GM12865 (cell line): ENCODE data around the gene C15orf61.

ENCODE experiments used
- DNase-seq: peaks from one replicate; pipeline ENCODE4 v3.0.0; 2010; ENCODE audit warnings: low read depth
- H3K4me3 ChIP-seq: 2 replicates; pipeline ENCODE4 v1.5.1; 2011; ENCODE audit warnings: mild to moderate bottlenecking, low read depth, low read length, control low read depth
- CTCF ChIP-seq: IDR thresholded peaks from 2 replicates; pipeline ENCODE4 v1.5.1; 2011; ENCODE audit warnings: low read length, control low read depth, low read depth, inconsistent platforms; ENCODE audit not compliant: insufficient read depth; ENCODE audit errors: missing control alignments

The C15orf61 gene

DNA sequence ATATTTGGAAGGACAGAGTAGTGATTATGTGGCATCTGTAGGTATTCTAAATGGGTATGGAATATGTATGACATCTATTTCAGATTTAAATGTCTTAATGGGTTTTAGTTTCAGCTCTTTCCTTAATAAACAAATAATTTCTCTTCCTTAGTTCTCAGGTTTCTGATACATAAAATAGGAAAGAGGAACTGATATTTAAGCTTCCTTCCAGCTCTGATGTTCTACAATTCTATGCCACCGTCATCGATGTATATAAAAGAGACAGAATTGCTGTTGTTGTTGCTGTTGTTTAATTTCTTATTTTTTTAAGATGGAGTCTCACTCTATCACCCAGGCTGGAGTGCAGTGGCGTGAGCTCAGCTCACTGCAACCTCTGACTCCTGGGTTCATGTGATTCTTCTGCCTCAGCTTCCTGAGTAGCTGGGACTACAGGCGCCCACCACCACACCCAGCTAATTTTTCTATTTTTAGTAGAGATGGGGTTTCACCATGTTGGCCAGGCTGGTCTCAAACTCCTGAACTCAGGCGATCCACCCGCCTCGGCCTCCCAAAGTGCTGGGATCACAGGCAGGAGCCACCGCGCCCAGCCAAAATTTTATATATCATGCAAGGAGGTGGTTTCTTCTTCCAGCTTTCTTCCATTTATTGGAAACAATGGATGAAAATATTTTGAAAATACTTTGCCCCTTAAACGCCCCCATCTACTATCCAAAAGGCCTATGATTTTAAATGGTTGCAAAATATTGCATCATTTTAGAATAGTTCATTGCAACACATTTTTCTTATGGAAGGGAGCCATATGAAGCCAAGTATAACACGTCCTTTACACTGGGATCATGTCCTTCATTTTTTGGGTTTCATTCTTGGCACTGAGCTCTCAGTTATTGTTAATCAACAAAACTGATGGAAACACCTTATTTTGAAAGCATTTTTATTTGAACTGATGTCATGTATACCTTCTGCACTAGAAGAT, 13.9 kb upstream of the C15orf61 start:
- DNase-seq = no peak
- no peak overlapping the region for H3K4me3 ChIP-seq
- TF ChIP-seq CTCF = no peak

DNA sequence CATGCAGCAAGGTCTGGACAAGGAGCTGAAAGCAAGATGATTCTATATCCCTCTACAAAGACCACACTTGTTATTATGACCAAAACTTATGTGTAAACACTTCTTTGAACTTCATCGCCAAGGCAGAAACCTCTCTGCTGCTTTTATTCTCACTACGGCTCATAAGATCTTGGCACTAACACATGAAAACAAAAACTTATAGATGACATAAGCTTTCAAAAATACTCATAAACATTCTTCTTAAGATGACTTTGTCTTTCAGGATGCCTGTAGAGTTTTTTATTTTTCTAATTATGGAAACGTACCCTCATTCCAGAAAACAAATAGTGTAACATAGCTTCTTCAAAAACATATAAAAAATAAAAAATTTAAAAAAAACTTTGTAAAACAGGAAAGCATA, 12.5 kb upstream of the C15orf61 start:
- peak; percentile 7 for DNase-seq
- H3K4me3 ChIP-seq = no peak overlapping the region
- TF ChIP-seq CTCF = no peak

DNA sequence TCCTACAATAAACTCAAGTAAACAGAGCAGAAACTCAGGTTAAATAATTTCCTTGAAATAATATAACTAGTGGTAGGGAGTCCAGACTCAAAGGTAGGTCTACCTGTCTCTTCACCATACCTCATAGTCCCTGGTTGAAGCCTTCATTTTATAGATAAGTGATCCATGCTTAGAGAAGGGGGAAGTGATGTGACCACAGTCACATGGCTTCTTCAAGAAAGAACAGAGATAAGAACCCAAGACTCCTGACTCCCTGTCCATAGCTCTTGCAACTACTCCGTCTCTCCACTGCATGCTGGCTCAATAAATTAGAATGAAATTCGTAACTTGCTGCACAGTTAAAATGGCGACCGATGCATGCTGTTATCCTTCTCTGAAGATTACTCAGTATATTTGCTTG, 11.0 kb upstream of the C15orf61 start:
- no peak for TF ChIP-seq CTCF
- DNase-seq = no peak
- no peak overlapping the region for H3K4me3 ChIP-seq

GRCh38 chr15:67510597-67511190, 10.2 kb upstream of the C15orf61 start:
- no peak for DNase-seq
- H3K4me3 ChIP-seq = no peak overlapping the region
- no peak for TF ChIP-seq CTCF

GRCh38 chr15:67511606-67512005, 9.3 kb upstream of the C15orf61 start:
- DNase-seq = peak; percentile 12
- no peak for TF ChIP-seq CTCF
- H3K4me3 ChIP-seq = no peak overlapping the region

DNA sequence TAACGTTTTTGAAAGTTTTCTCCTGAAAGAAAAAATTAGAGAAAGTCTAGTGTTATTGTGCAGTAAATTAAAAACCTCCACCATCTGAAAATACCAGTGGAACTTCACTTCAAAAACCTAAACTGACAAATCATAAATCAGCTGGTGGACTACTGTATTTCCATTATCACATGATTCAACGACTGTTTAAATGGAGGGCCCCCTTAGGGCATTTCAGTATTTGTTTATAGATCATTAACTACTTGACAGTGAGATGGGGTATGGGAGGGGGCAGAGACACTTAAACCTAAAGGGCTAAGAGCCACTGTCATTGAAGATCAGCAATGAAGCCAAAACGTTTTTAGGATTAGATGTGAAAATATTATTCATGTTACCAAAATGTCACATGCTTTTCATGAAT, 8.8 kb upstream of the C15orf61 start:
- no peak overlapping the region for H3K4me3 ChIP-seq
- no peak for TF ChIP-seq CTCF
- DNase-seq = no peak
